A549 (cell line): Measurements from ENCODE around the gene TAF3. TPM values are rescaled to one million over a fixed set of nuclear protein-coding genes. Genes with fewer than 3 reads are reported as not detected.

Source experiments
- ATAC-seq, 2 experiments: fragments of 200-7000 bp in 1 of 2; fragments of >200 bp in 1 of 2; cut with Nextera tagmentation in 1 of 2; cut with Tn5 transposase in 1 of 2; 3 replicates each; pipeline versions ENCODE4 v1.8.0 to v1.9.1; 2018 to 2020; ENCODE audit warnings: mild to moderate bottlenecking in 1 of 2, moderate library complexity in 1 of 2
- CTCF ChIA-PET: fragments of 300-600 bp; sonication (Branson Sonifier 250); formaldehyde crosslinking; extraction: SDS; loops from one replicate; lab custom pipeline; 2021; ENCODE audit warnings: antibody characterized with exemption, inconsistent platforms; lab: Yijun Ruan, JAX
- POLR2A ChIA-PET: fragments of 350-600 bp; formaldehyde crosslinking; extraction: SDS; loops from one replicate; lab custom pipeline; 2021; ENCODE audit warnings: antibody characterized with exemption, inconsistent platforms; lab: Yijun Ruan, JAX
- DNase-seq, 2 experiments: peaks; one replicate each; pipeline versions ENCODE4 v3.0.0 to v3.0.0-alpha.2; 2011 to 2016; ENCODE audit warnings: low read depth in 1 of 2, low spot score in 1 of 2
- FAIRE-seq: peaks from 2 replicates; lab custom pipeline; 2011; peaks lifted over from hg19 to GRCh38; lab: Jason Lieb, UNC
- H3K27ac ChIP-seq, 2 experiments: fragments of >200 bp; sonication (Bioruptor Twin); formaldehyde crosslinking; 3 replicates each; pipeline ENCODE4 v1.5.1; 2016 to 2017
- H3K4me1 ChIP-seq: fragments of >200 bp; sonication (Bioruptor Twin); formaldehyde crosslinking; 3 replicates; pipeline ENCODE4 v1.6.1; 2016
- H3K4me2 ChIP-seq: fragments of >200 bp; sonication (Bioruptor Twin); formaldehyde crosslinking; 3 replicates; pipeline ENCODE4 v1.6.1; 2016
- H3K4me3 ChIP-seq: fragments of >200 bp; sonication (Bioruptor Twin); formaldehyde crosslinking; 3 replicates; pipeline ENCODE4 v1.5.1; 2016
- H3K9me3 ChIP-seq: fragments of >200 bp; sonication (Bioruptor Twin); formaldehyde crosslinking; 3 replicates; pipeline ENCODE4 v1.6.1; 2016
- ATOH8 ChIP-seq: fragments of 250-450 bp; sonication (Bioruptor Pico); IDR thresholded peaks from 2 replicates; pipeline ENCODE4 v1.5.0; 2020; ENCODE audit warnings: low read depth, mild to moderate bottlenecking, moderate library complexity
- BHLHE40 ChIP-seq: IDR thresholded peaks from 2 replicates; pipeline ENCODE4 v1.6.1; 2012; ENCODE audit warnings: low read depth, low read length, inconsistent platforms
- CBX8 ChIP-seq: fragments of 200-600 bp; sonication (generic); IDR thresholded peaks from 2 replicates; pipeline ENCODE4 v1.6.1; 2016
- CTCF ChIP-seq: fragments of >200 bp; sonication (Bioruptor Twin); formaldehyde crosslinking; IDR thresholded peaks from 3 replicates; pipeline ENCODE4 v1.5.1; 2016
- EHF ChIP-seq: fragments of 250-450 bp; sonication (Bioruptor Pico); IDR thresholded peaks from 2 replicates; pipeline ENCODE4 v1.5.0; 2020; ENCODE audit warnings: mild to moderate bottlenecking
- FOSL2 ChIP-seq, 2 experiments: fragments of 450-650 bp in 1 of 2; fragments of >200 bp in 1 of 2; sonication (Bioruptor Twin) in 1 of 2; formaldehyde crosslinking; IDR thresholded peaks; 2 replicates each; pipeline versions ENCODE4 v1.5.0 to v1.6.1; 2016 to 2020; ENCODE audit warnings: mild to moderate bottlenecking in 1 of 2, moderate library complexity in 1 of 2
- HDAC2 ChIP-seq: fragments of 200-600 bp; sonication (generic); IDR thresholded peaks from 2 replicates; pipeline ENCODE4 v1.6.1; 2016
- HOXA7 ChIP-seq: fragments of 250-450 bp; sonication (Bioruptor Pico); IDR thresholded peaks from 2 replicates; pipeline ENCODE4 v1.5.0; 2020; ENCODE audit warnings: mild to moderate bottlenecking, moderate library complexity
- HOXB13 ChIP-seq: fragments of 250-450 bp; sonication (Bioruptor Pico); IDR thresholded peaks from 2 replicates; pipeline ENCODE4 v1.5.0; 2020; ENCODE audit warnings: low read depth, mild to moderate bottlenecking, moderate library complexity
- JUN ChIP-seq, 2 experiments: fragments of >200 bp; sonication (Bioruptor Twin); formaldehyde crosslinking; IDR thresholded peaks; 2 replicates in 1 of 2; 3 replicates in 1 of 2; pipeline ENCODE4 v1.6.1; 2016 to 2017
- JUNB ChIP-seq: fragments of >200 bp; sonication (Bioruptor Twin); formaldehyde crosslinking; IDR thresholded peaks from 2 replicates; pipeline ENCODE4 v1.6.1; 2016
- PBX3 ChIP-seq: IDR thresholded peaks from 2 replicates; pipeline ENCODE4 v1.6.1; 2012
- POLR2A ChIP-seq: IDR thresholded peaks from 2 replicates; pipeline ENCODE4 v1.6.1; 2012; ENCODE audit warnings: mild to moderate bottlenecking, low read length
- RAD21 ChIP-seq, 2 experiments: fragments of >200 bp in 1 of 2; sonication (Bioruptor Twin) in 1 of 2; formaldehyde crosslinking in 1 of 2; IDR thresholded peaks in 1 of 2; conservative IDR thresholded peaks in 1 of 2; 2 replicates in 1 of 2; 3 replicates in 1 of 2; pipeline ENCODE4 v1.6.1; 2012 to 2018; ENCODE audit warnings: inconsistent platforms in 1 of 2
- RARB ChIP-seq: fragments of 250-450 bp; sonication (Bioruptor Pico); IDR thresholded peaks from 2 replicates; pipeline ENCODE4 v1.8.0; 2021; ENCODE audit warnings: mild to moderate bottlenecking, moderate library complexity
- RFX5 ChIP-seq: fragments of 450-650 bp; IDR thresholded peaks from 2 replicates; pipeline ENCODE4 v1.7.1; 2014; ENCODE audit warnings: antibody characterized with exemption, mild to moderate bottlenecking, moderate library complexity
- TP53 ChIP-seq: fragments of 250-450 bp; sonication (Bioruptor Pico); IDR thresholded peaks from 2 replicates; pipeline ENCODE4 v1.5.0; 2021; ENCODE audit warnings: mild to moderate bottlenecking, moderate library complexity
- USF2 ChIP-seq: fragments of 450-650 bp; IDR thresholded peaks from 2 replicates; pipeline ENCODE4 v1.6.1; 2014; ENCODE audit warnings: antibody characterized with exemption
- WGBS: methylation state at CpG from one replicate; pipeline ENCODE4 v1.1.6; 2017; ENCODE audit errors: missing lambda C conversion rate; 5-methylcytosine and 5-hydroxymethylcytosine counted together
- polyA plus RNA-seq, 4 experiments: library from polyadenylated mRNA; depleted of rRNA in 3 of 4; stranded (reverse); fragments of >200 nt; fragmentation: RNase III in 1 of 4; extraction: RNeasy Plus Mini Kit Qiagen cat#74134 plus additional on column Dnase treatment in 1 of 4; gene quantifications; 2 replicates in 3 of 4; 3 replicates in 1 of 4; pipeline ENCODE4 v1.2.3, GENCODE V29; 2011 to 2017

Gene TAF3
- polyA plus RNA-seq, 2 of the 4 experiments (the other 2 are of a cell fraction): 5.7 to 6.1 TPM

- ChIA-PET CTCF (interaction anchor here (0.6 kb wide), 1 partner anchor 12 kb away, joined by 3 read pairs; no protein-coding TSS in a partner anchor), POLR2A (no interaction called here)
- Histone ChIP-seq H3K9me3 (no peaks in the 10 kb centered on the region), H3K4me1 (no peaks in the 10 kb centered on the region), H3K27ac (no peak overlapping the region), H3K4me3 (no peak overlapping the region), H3K4me2 (no peak overlapping the region)
- 66% methylated on average over 4 of the region's 4 CpGs for WGBS
- DNase-seq (no peak), ATAC-seq (no peak), FAIRE-seq (no peak)
- TF ChIP-seq ATOH8 (CRISPR knock-in tag) (no peak), CBX8 (no peak), USF2 (no peak), RAD21 (conservative IDR thresholded peaks at IDR 0.05 in 1 of 2, IDR thresholded peaks at IDR 0.05 in 1 of 2) (no peak), HDAC2 (no peak), HOXA7 (CRISPR knock-in tag) (no peak), TP53 (CRISPR knock-in tag) (no peak), FOSL2 (IDR thresholded peaks at IDR 0.05) (no peak), FOSL2 (CRISPR knock-in tag; IDR thresholded peaks at IDR 0.05) (0 out of 2 replicates have a peak, but pooled peaks have one; percentile 19)
These were observed 168.5 kb downstream of the TAF3 start for GRCh38 chr10:7986851-7987250.

GRCh38 chr10:7988989-7989388, 170.7 kb downstream of the TAF3 start:
- no peak overlapping the region for H3K4me2 ChIP-seq
- no peak for TF ChIP-seq RAD21 (conservative IDR thresholded peaks at IDR 0.05 in 1 of 2, IDR thresholded peaks at IDR 0.05 in 1 of 2)
- TF ChIP-seq POLR2A: no peak
- TF ChIP-seq USF2: 0 out of 2 replicates have a peak, but pooled peaks have one; percentile 15
- 100% methylated on average over 2 of the region's 2 CpGs for WGBS
- ChIA-PET CTCF (no interaction called here), POLR2A (no interaction called here)
- no peak overlapping the region for H3K27ac ChIP-seq
- no peaks in the 10 kb centered on the region for H3K9me3 ChIP-seq
- FAIRE-seq (no peak), DNase-seq (peak in 1 of 2 experiments; percentile 37), ATAC-seq (no peak)
- H3K4me1 ChIP-seq: no peaks in the 10 kb centered on the region
- no peak overlapping the region for H3K4me3 ChIP-seq

- ChIA-PET CTCF (interaction anchor here (0.6 to 1.3 kb wide), 4 partner anchors 12 to 178 kb away, joined by 3 to 5 read pairs (median 3); no protein-coding TSS in a partner anchor), POLR2A (no interaction called here)
- TF ChIP-seq RFX5 (no peak), BHLHE40 (no peak), FOSL2 (IDR thresholded peaks at IDR 0.05) (no peak), FOSL2 (CRISPR knock-in tag; IDR thresholded peaks at IDR 0.05) (no peak), CTCF (no peak), JUN (IDR thresholded peaks at IDR 0.05) (no peak), HOXB13 (no peak), RARB (CRISPR knock-in tag) (no peak), JUNB (no peak), PBX3 (no peak), EHF (CRISPR knock-in tag) (no peak)
- no peak for FAIRE-seq
- H3K9me3 ChIP-seq: 0 out of 3 replicates have a peak, but pooled peaks cover 3% of the 10 kb centered on the region
- DNase-seq: no peak
- H3K4me2 ChIP-seq: no peak overlapping the region
- H3K4me1 ChIP-seq: no peaks in the 10 kb centered on the region
- H3K27ac ChIP-seq: no peak overlapping the region
- WGBS: 97% methylated on average over 1 of the region's 1 CpG
- no peak overlapping the region for H3K4me3 ChIP-seq
- ATAC-seq: no peak
These were observed 180.5 kb downstream of the TAF3 start for GRCh38 chr10:7998831-7999230.
